ES-I3 (cell line): ENCODE data around the gene LRRC59.
"Not testable (repeated sequence)": the region's sequence is repeated elsewhere in the genome, so short reads cannot be mapped to it uniquely, and the experiment has no call there.

Experiments used
- H3K36me3 ChIP-seq: 2 replicates; pipeline ENCODE4 v1.6.1; 2013; ENCODE audit warnings: mild to moderate bottlenecking, low read length, control low read depth, moderate library complexity; ENCODE audit not compliant: insufficient read depth
- H3K4me1 ChIP-seq: 2 replicates; pipeline ENCODE4 v1.6.1; 2013; ENCODE audit warnings: mild to moderate bottlenecking, control low read depth, low read length; ENCODE audit not compliant: insufficient read depth
- H3K9ac ChIP-seq: 2 replicates; pipeline ENCODE4 v1.6.1; 2013; ENCODE audit warnings: low read depth, mild to moderate bottlenecking, low read length, moderate library complexity
- H3K9me3 ChIP-seq: 2 replicates; pipeline ENCODE4 v1.6.1; 2013; ENCODE audit warnings: mild to moderate bottlenecking, low read length, moderate library complexity; ENCODE audit not compliant: control insufficient read depth, insufficient read depth

The LRRC59 gene

GRCh38 chr17:50345432-50346312 lies 51.7 kb downstream of the LRRC59 start, which contains the start of gene XYLT2:
Gene XYLT2 (plus strand): TSS chr17:50346126. CDS start chr17:50346141, 15 bp downstream.
- Histone ChIP-seq H3K36me3 (no peaks in the 10 kb centered on the region), H3K4me1 (peaks cover 21% of the 10 kb centered on the region), H3K9me3 (0 out of 2 replicates have a peak, but pooled peaks cover 4% of the 10 kb centered on the region), H3K9ac (peak within 1 kb of the TSS; percentile 95)

DNA sequence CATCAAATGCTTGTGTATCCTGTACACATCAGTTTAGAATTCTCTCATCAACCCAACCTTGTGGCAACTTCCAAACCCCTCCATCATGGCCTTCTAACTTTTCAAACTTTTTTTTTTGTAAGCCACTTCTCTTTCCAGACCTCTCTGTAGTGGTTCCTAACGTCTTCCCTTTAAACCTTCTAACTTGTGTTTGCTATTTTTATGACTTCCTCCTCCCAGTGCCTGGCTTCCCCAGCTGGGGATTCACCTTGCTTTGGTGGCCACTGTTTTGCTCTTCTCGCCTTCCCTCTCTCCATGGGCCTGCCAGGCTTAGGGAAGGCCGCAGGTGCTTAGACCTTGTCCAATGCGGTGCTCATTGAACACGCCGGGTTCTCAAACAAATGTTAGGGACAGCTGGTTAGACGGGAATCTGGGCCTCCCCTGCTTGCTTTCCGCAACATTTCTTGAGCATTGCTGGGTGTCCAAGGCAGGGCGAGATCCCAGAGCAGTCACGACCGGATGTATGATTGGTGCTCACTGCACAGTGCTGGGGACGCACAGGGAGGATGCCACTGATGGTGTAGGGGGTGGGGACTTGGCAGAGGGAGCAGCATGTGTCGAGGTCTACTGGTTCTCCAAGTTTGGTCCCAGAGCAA lies 52.5 kb downstream of the LRRC59 start:
- Histone ChIP-seq H3K4me1 (peaks cover 21% of the 10 kb centered on the region), H3K9me3 (0 out of 2 replicates have a peak, but pooled peaks cover 4% of the 10 kb centered on the region), H3K36me3 (no peaks in the 10 kb centered on the region), H3K9ac (peak overlapping the region; percentile 65; the same call in 1 of the 2 replicates)

- H3K36me3 ChIP-seq = no peaks in the 10 kb centered on the region
- peaks cover 13% of the 10 kb centered on the region; the same call in 1 of the 2 replicates for H3K9me3 ChIP-seq
- no peaks in the 10 kb centered on the region for H3K4me1 ChIP-seq
- H3K9ac ChIP-seq = no peak overlapping the region
Observed at GRCh38 chr17:50339381-50339780, 57.9 kb downstream of the LRRC59 start.

DNA sequence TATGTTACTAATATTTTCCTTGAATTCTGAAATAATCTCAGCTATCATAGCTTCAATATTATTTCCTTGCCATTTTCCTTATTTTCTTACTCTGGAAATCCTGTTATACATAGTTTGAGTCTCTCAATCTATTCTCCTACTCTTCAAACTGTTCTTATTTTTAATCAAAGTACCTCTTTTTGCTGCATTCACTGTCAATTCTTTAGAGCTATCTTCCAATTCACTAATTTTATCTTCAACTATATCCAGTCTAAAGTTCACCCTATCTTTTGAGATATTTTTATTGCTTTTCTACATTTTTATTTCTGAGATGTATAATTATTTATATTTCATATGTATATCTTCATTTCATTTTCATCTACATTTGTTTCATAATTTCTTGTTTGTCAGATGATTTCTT lies 58.7 kb downstream of the LRRC59 start:
- H3K9me3 ChIP-seq = peaks cover 13% of the 10 kb centered on the region; the same call in 1 of the 2 replicates
- no peaks in the 10 kb centered on the region for H3K36me3 ChIP-seq
- H3K9ac ChIP-seq = no peak overlapping the region
- H3K4me1 ChIP-seq = no peaks in the 10 kb centered on the region

- Histone ChIP-seq H3K4me1 (no peaks in the 10 kb centered on the region), H3K9ac (no peak overlapping the region), H3K36me3 (no peaks in the 10 kb centered on the region), H3K9me3 (peaks cover 13% of the 10 kb centered on the region; the same call in 1 of the 2 replicates)
Observed at GRCh38 chr17:50337956-50338355, 59.4 kb downstream of the LRRC59 start.

DNA sequence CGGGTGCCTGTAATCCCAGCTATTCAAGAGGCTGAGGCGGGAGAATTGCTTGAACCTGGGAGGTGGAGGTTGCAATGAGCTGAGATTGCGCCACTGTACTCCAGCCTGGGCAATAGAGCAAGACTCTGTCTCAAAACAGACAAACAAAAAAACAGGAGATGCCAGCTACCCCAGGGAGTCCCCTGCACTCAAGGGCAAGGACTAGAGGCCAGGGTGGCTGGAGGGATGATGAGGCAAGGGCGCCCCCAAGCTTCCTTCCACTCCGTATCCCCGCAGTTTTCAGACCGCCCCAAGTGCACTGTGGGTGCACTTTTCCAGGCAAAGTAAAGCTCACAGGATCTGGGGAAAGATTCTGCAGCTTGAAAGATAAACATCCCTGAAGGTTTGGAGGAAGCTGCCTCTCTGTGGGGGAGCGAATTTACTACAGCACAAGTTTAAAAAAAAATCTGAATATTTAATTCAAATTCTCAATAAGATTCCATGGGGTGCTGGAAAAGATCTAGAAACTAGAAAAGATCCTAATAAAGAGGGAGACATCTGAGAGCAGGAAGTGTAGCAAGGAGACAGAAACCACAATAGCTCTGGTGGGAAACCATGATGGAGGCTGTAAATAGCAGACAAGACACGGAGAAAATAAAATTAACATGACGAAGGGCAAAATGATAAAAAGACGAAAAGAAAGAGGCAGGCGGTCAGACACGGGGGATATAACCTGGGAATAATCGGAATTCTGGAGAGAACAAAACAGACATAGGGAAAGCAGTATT lies 63.8 kb downstream of the LRRC59 start:
- not testable (repeated sequence) for H3K4me1 ChIP-seq, H3K9ac ChIP-seq

DNA sequence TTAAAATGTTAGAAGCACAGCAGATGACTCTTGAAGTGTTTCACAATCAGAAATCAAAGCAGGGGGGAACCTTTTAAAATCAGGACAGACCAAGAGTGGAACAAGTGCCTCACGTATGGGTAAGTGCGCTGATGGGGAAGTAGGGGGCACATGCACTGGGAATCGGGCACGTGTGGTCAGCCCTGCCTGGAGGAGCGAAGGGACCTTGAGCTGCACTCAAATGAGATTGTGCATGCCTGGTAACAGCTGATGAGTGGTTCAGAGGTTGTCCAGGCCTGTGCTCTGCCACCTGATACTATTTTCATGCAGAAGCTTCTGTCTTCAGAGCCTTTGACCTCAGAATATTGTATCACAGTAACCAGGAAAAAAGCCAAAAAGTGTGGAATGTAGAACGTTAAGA lies 65.1 kb downstream of the LRRC59 start:
- Histone ChIP-seq H3K36me3 (no peaks in the 10 kb centered on the region), H3K4me1 (no peaks in the 10 kb centered on the region), H3K9ac (no peak overlapping the region), H3K9me3 (no peaks in the 10 kb centered on the region)

More for the DNA sequence above, 63.8 kb downstream of the LRRC59 start:
- H3K36me3 ChIP-seq, H3K9me3 ChIP-seq: not testable (repeated sequence)
